Measurements from ENCODE around the gene FAM171A2. TPM values are rescaled to one million over a fixed set of nuclear protein-coding genes. Genes with fewer than 3 reads are reported as not detected.

Gene FAM171A2
- total RNA-seq, 1 donor from 2014 or later: 15.0 TPM

DNA sequence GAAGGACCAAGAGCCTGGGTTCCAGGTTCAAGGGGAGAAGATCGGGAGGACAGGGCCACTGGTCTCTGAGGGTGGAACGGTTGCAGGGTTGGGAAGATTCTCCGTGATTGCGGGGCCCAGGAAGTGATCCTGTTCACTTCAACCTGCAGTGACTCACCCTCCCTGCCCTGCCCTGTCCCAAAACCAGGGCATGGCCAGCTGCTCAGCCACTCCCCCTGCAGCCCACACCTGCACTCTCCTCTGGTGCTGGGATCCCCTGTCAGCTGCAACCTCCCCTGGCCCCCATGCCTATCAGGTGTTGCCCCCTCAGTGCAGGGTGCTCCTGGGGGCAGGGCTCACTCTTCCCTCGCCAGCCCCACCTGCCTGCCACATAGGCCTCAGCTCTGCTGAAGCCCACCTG lies 54.2 kb downstream of the FAM171A2 start:
- H3K4me3 ChIP-seq (ENCODE audit: low read depth, low read length): no peak overlapping the region
- TF ChIP-seq, protein P1, sequence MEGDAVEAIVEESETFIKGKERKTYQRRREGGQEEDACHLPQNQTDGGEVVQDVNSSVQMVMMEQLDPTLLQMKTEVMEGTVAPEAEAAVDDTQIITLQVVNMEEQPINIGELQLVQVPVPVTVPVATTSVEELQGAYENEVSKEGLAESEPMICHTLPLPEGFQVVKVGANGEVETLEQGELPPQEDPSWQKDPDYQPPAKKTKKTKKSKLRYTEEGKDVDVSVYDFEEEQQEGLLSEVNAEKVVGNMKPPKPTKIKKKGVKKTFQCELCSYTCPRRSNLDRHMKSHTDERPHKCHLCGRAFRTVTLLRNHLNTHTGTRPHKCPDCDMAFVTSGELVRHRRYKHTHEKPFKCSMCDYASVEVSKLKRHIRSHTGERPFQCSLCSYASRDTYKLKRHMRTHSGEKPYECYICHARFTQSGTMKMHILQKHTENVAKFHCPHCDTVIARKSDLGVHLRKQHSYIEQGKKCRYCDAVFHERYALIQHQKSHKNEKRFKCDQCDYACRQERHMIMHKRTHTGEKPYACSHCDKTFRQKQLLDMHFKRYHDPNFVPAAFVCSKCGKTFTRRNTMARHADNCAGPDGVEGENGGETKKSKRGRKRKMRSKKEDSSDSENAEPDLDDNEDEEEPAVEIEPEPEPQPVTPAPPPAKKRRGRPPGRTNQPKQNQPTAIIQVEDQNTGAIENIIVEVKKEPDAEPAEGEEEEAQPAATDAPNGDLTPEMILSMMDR (conservative IDR thresholded peaks at IDR 0.05; ENCODE audit: low read depth, low read length): no peak
- no peak for DNase-seq (ENCODE audit: low read depth)

- H3K4me3 ChIP-seq (ENCODE audit: low read depth, low read length): peak overlapping the region; percentile 57
- no peak for DNase-seq (ENCODE audit: low read depth)
- TF ChIP-seq, protein P1 (conservative IDR thresholded peaks at IDR 0.05; ENCODE audit: low read depth, low read length): no peak
These were observed 54.8 kb downstream of the FAM171A2 start for GRCh38 chr17:44308865-44309264.

GRCh38 chr17:44308320-44308818 lies 55.3 kb downstream of the FAM171A2 start, which contains the start of gene RUNDC3A:
Gene RUNDC3A (plus strand): TSS chr17:44308601. CDS start chr17:44308833, 232 bp downstream.
- H3K4me3 ChIP-seq (ENCODE audit: low read depth, low read length): peak within 1 kb of the TSS; percentile 57
- no peak for DNase-seq (ENCODE audit: low read depth)
- TF ChIP-seq, protein P1 (conservative IDR thresholded peaks at IDR 0.05; ENCODE audit: low read depth, low read length): no peak

GRCh38 chr17:44307387-44308186 lies 56.1 kb downstream of the FAM171A2 start:
- no peak for DNase-seq (ENCODE audit: low read depth)
- H3K4me3 ChIP-seq (ENCODE audit: low read depth, low read length): peak overlapping the region; percentile 37
- TF ChIP-seq, protein P1 (conservative IDR thresholded peaks at IDR 0.05; ENCODE audit: low read depth, low read length): no peak

GRCh38 chr17:44304651-44305050 lies 59.0 kb downstream of the FAM171A2 start:
- no peak for DNase-seq (ENCODE audit: low read depth)
- H3K4me3 ChIP-seq (ENCODE audit: low read depth, low read length): no peak overlapping the region
- TF ChIP-seq, protein P1 (conservative IDR thresholded peaks at IDR 0.05; ENCODE audit: low read depth, low read length): no peak

Other genes starting within 250 kb of the FAM171A2 start
- gene HDAC5, start 240.2 kb downstream of the FAM171A2 start, total RNA-seq: 7.3 and 13.5 TPM in 2 replicates
- 12.0 and 12.9 TPM in 2 replicates for gene HROB, start 221.9 kb downstream of the FAM171A2 start, total RNA-seq
- not detected in 2 replicates for gene ASB16, start 193.1 kb downstream of the FAM171A2 start, total RNA-seq
- 19.1 and 26.3 TPM in 2 replicates for gene TMUB2, start 176.9 kb downstream of the FAM171A2 start, total RNA-seq
- gene ATXN7L3, start 164.0 kb downstream of the FAM171A2 start, total RNA-seq: 40.2 and 61.4 TPM in 2 replicates
- gene UBTF, start 144.2 kb downstream of the FAM171A2 start, total RNA-seq: 37.5 and 57.4 TPM in 2 replicates
- gene SLC4A1, start 95.7 kb downstream of the FAM171A2 start, total RNA-seq: not detected in 2 replicates
- gene RUNDC3A, start 55.3 kb downstream of the FAM171A2 start, total RNA-seq: 0.07 and 2.2 TPM in 2 replicates
- gene SLC25A39, start 39.0 kb downstream of the FAM171A2 start, total RNA-seq: 161 and 197 TPM in 2 replicates
- 195 and 567 TPM in 2 replicates for gene GRN, start 18.6 kb downstream of the FAM171A2 start, total RNA-seq
- 0.14 and 0.81 TPM in 2 replicates for gene ITGA2B, start 25.8 kb upstream of the FAM171A2 start, total RNA-seq
- 12.6 and 13.7 TPM in 2 replicates for gene GPATCH8, start 139.6 kb upstream of the FAM171A2 start, total RNA-seq
- gene FZD2, start 193.6 kb upstream of the FAM171A2 start, total RNA-seq: 4.1 and 9.2 TPM in 2 replicates

Measured in epithelial cell of proximal tubule (primary cell).